HepG2 (cell line): ENCODE results near the gene OR2C1.

Source experiments
- KLF15 ChIP-seq: sonication (generic); formaldehyde crosslinking; IDR thresholded peaks from 2 replicates; pipeline ENCODE4 v1.8.1; 2023; ENCODE audit warnings: borderline replicate concordance, mild to moderate bottlenecking, inconsistent platforms, missing genetic modification reagents, mixed read lengths
- NBN ChIP-seq: fragments of 450-650 bp; conservative IDR thresholded peaks from 2 replicates; pipeline ENCODE4 v1.6.1; 2017
- POLR2A ChIP-seq, 2 experiments: IDR thresholded peaks; 2 replicates each; pipeline ENCODE4 v1.6.1; 2011; ENCODE audit warnings: low read depth in 2 of 2, low read length in 2 of 2, mild to moderate bottlenecking in 1 of 2, moderate library complexity in 1 of 2; ENCODE audit not compliant: insufficient read depth in 1 of 2
- REPIN1 ChIP-seq: sonication (generic); formaldehyde crosslinking; IDR thresholded peaks from 2 replicates; pipeline ENCODE4 v1.8.0; 2022; ENCODE audit warnings: missing genetic modification reagents, low read depth, mild to moderate bottlenecking, borderline replicate concordance
- TCF7 ChIP-seq: sonication (generic); IDR thresholded peaks from 2 replicates; pipeline ENCODE4 v1.6.1; 2016; ENCODE audit warnings: antibody characterized with exemption, low read depth
- ZFX ChIP-seq: sonication (generic); formaldehyde crosslinking; IDR thresholded peaks from 2 replicates; pipeline ENCODE4 v1.4.0; 2020; ENCODE audit warnings: mild to moderate bottlenecking, low read depth, missing genetic modification reagents, moderate library complexity
- TF ChIP-seq, protein P1 (sequence below): fragments of 450-650 bp; IDR thresholded peaks from 2 replicates; pipeline ENCODE4 v1.6.1; 2017; ENCODE audit warnings: mild to moderate bottlenecking
- TF ChIP-seq, protein P2 (sequence below): sonication (generic); formaldehyde crosslinking; IDR thresholded peaks from 2 replicates; pipeline ENCODE4 v1.5.0; 2020; ENCODE audit warnings: mild to moderate bottlenecking, missing genetic modification reagents, moderate library complexity
- TF ChIP-seq, protein P3 (sequence below): sonication (generic); formaldehyde crosslinking; IDR thresholded peaks from 2 replicates; pipeline ENCODE4 v1.5.1; 2020; ENCODE audit warnings: mild to moderate bottlenecking, missing genetic modification reagents

DNA sequence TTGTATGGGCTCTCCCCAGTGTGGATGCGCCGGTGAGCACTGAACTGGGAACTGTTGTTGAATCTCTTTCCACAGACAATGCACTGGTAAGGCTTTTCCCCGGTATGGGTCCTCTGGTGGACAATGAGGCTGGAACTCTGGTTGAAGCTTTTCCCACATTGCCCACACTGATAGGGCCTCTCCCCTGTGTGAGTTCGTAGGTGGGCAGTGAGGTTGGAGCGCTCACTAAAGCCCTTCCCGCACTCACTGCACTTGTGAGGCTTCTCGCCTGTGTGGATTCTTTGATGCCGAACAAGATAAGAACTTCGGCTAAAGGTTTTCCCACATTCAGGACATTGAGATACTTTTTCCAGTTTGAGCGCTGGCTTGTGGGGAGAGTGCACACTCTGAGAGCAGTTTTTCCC lies 27.4 kb downstream of the OR2C1 start:
- TF ChIP-seq, protein P1, sequence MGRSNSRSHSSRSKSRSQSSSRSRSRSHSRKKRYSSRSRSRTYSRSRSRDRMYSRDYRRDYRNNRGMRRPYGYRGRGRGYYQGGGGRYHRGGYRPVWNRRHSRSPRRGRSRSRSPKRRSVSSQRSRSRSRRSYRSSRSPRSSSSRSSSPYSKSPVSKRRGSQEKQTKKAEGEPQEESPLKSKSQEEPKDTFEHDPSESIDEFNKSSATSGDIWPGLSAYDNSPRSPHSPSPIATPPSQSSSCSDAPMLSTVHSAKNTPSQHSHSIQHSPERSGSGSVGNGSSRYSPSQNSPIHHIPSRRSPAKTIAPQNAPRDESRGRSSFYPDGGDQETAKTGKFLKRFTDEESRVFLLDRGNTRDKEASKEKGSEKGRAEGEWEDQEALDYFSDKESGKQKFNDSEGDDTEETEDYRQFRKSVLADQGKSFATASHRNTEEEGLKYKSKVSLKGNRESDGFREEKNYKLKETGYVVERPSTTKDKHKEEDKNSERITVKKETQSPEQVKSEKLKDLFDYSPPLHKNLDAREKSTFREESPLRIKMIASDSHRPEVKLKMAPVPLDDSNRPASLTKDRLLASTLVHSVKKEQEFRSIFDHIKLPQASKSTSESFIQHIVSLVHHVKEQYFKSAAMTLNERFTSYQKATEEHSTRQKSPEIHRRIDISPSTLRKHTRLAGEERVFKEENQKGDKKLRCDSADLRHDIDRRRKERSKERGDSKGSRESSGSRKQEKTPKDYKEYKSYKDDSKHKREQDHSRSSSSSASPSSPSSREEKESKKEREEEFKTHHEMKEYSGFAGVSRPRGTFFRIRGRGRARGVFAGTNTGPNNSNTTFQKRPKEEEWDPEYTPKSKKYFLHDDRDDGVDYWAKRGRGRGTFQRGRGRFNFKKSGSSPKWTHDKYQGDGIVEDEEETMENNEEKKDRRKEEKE, result no peak
- TF ChIP-seq NBN, result no peak
- no peak for TF ChIP-seq KLF15 (CRISPR knock-in tag)
- TF ChIP-seq REPIN1, result no peak
- no peak for TF ChIP-seq ZFX (CRISPR knock-in tag)
- TF ChIP-seq, protein P2, sequence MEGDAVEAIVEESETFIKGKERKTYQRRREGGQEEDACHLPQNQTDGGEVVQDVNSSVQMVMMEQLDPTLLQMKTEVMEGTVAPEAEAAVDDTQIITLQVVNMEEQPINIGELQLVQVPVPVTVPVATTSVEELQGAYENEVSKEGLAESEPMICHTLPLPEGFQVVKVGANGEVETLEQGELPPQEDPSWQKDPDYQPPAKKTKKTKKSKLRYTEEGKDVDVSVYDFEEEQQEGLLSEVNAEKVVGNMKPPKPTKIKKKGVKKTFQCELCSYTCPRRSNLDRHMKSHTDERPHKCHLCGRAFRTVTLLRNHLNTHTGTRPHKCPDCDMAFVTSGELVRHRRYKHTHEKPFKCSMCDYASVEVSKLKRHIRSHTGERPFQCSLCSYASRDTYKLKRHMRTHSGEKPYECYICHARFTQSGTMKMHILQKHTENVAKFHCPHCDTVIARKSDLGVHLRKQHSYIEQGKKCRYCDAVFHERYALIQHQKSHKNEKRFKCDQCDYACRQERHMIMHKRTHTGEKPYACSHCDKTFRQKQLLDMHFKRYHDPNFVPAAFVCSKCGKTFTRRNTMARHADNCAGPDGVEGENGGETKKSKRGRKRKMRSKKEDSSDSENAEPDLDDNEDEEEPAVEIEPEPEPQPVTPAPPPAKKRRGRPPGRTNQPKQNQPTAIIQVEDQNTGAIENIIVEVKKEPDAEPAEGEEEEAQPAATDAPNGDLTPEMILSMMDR (CRISPR knock-in tag), result no peak
- TF ChIP-seq TCF7, result no peak
- no peak for TF ChIP-seq POLR2A (IDR thresholded peaks at IDR 0.05; ENCODE audit: insufficient read depth in 1 of 2, low read depth in 2 of 2, low read length in 2 of 2)
- TF ChIP-seq, protein P3, sequence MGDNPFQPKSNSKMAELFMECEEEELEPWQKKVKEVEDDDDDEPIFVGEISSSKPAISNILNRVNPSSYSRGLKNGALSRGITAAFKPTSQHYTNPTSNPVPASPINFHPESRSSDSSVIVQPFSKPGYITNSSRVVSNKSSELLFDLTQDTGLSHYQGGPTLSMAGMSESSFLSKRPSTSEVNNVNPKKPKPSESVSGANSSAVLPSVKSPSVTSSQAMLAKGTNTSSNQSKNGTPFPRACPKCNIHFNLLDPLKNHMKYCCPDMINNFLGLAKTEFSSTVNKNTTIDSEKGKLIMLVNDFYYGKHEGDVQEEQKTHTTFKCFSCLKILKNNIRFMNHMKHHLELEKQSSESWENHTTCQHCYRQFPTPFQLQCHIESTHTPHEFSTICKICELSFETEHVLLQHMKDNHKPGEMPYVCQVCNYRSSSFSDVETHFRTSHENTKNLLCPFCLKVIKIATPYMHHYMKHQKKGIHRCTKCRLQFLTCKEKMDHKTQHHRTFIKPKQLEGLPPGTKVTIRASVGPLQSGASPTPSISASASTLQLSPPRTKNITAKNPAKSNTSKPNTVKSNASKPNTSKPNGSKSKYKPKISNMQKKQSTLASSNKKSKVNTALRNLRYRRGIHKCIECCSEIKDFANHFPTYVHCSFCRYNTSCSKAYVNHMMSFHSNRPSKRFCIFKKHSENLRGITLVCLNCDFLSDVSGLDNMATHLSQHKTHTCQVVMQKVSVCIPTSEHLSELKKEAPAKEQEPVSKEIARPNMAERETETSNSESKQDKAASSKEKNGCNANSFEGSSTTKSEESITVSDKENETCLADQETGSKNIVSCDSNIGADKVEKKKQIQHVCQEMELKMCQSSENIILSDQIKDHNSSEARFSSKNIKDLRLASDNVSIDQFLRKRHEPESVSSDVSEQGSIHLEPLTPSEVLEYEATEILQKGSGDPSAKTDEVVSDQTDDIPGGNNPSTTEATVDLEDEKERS (CRISPR knock-in tag), result no peak
